HK-2 (cell line): Measurements from ENCODE around the gene PLS3.
"Not testable (repeated sequence)": the region's sequence is repeated elsewhere in the genome, so short reads cannot be mapped to it uniquely, and the experiment has no call there.

Source experiments
- DNase-seq: peaks from one replicate; pipeline ENCODE4 v3.0.0-alpha.2; 2018; ENCODE audit not compliant: unreplicated experiment

PLS3 gene

GRCh38 chrX:115606861-115607260 lies 45.9 kb downstream of the PLS3 start:
- no peak for DNase-seq

GRCh38 chrX:115609621-115610020 lies 48.6 kb downstream of the PLS3 start:
- no peak for DNase-seq

- no peak for DNase-seq
Measured at GRCh38 chrX:115616943-115617563, 56.1 kb downstream of the PLS3 start.

- DNase-seq: no peak
Measured at GRCh38 chrX:115622534-115622933, 61.6 kb downstream of the PLS3 start.

GRCh38 chrX:115624916-115625315 lies 63.9 kb downstream of the PLS3 start:
- DNase-seq: no peak

- DNase-seq: no peak
Measured at GRCh38 chrX:115625572-115626301, 64.8 kb downstream of the PLS3 start.

- DNase-seq: no peak
Measured at GRCh38 chrX:115630204-115630603, 69.2 kb downstream of the PLS3 start.

- DNase-seq: no peak
Measured at GRCh38 chrX:115632455-115632854, 71.5 kb downstream of the PLS3 start.

- not testable (repeated sequence) for DNase-seq
Measured at GRCh38 chrX:115633397-115633796, 72.4 kb downstream of the PLS3 start.

- DNase-seq: no peak
Measured at GRCh38 chrX:115639334-115639880, 78.4 kb downstream of the PLS3 start.

- DNase-seq: no peak
Measured at GRCh38 chrX:115642311-115642710, 81.3 kb downstream of the PLS3 start.

GRCh38 chrX:115642895-115643530 lies 82.0 kb downstream of the PLS3 start:
- peak; percentile 11 for DNase-seq

GRCh38 chrX:115644397-115644796 lies 83.4 kb downstream of the PLS3 start:
- DNase-seq: not testable (repeated sequence)

GRCh38 chrX:115649461-115650063 lies 88.6 kb downstream of the PLS3 start:
- no peak for DNase-seq

- no peak for DNase-seq
Measured at GRCh38 chrX:115650449-115650848, 89.5 kb downstream of the PLS3 start.

GRCh38 chrX:115650916-115651315 lies 89.9 kb downstream of the PLS3 start:
- DNase-seq: peak; percentile 17

GRCh38 chrX:115652221-115652620 lies 91.2 kb downstream of the PLS3 start:
- no peak for DNase-seq

- DNase-seq: no peak
Measured at GRCh38 chrX:115665122-115665521, 104.1 kb downstream of the PLS3 start.

- no peak for DNase-seq
Measured at GRCh38 chrX:115679460-115679859, 118.5 kb downstream of the PLS3 start.

GRCh38 chrX:115687595-115687994 lies 126.6 kb downstream of the PLS3 start:
- no peak for DNase-seq

GRCh38 chrX:115689931-115690330 lies 129.0 kb downstream of the PLS3 start:
- no peak for DNase-seq

- DNase-seq: peak; percentile 44
Measured at GRCh38 chrX:115690511-115691216, 129.7 kb downstream of the PLS3 start.
